ENCODE data around the gene GNPTG. TPM values are rescaled to one million over a fixed set of nuclear protein-coding genes. Genes with fewer than 3 reads are reported as not detected.

Gene GNPTG
- total RNA-seq, 4 donors from 2014 or later: 53.8 to 130 (median 79.1) TPM

- H3K36me3 ChIP-seq: peaks cover 0 to 14% (median 2%) of the 10 kb centered on the region in 4 donors
- WGBS, 2 donors (ENCODE audit: low coverage in 1 of 2): 93% methylated on average over 3 of the region's 18 CpGs; no CpG with 5 or more reads in 1 of the 2 donors
Observed at GRCh38 chr16:1383556-1383955, 31.8 kb downstream of the GNPTG start.

DNA sequence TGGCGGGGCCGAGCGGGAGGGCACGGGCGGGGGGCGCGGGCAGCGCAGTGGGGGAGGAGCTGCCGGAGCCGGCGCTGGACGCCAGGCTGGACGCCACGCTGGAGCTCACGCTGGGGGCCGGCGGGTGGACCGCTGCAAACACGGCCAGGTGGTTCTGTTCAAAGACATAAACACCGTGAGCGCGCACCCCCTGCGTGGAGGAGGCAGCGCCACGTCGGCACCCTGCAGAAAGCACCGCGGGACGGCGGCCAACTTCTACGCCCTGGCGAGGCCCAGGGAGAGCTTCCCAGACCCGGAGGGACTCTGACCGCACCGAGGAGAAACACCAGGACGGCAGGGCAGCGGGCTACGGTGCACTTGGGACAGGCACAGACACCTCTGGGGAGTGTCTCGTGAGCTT is 33.5 kb downstream of the GNPTG start:
- H3K27ac ChIP-seq: no peak overlapping the region
- in situ Hi-C loops (cut with MboI; ENCODE audit: low pct_ligation_motif_present in 1 of 4, low pct_unique_long_range_greater_than_20kb in 1 of 4, low sequenced_read_pairs in 3 of 4) (no loop called here), intact Hi-C loops (cut with DNase I; ENCODE audit: low total_unique reads) (no loop called here)
- no peaks in the 10 kb centered on the region for H3K9me3 ChIP-seq
- H3K36me3 ChIP-seq: peaks cover 0 to 19% (median 6%) of the 10 kb centered on the region in 4 donors
- DNase-seq: no peak
- TF ChIP-seq POLR2AphosphoS5 (IDR thresholded peaks at IDR 0.05): no peak
- TF ChIP-seq POLR2A (IDR thresholded peaks at IDR 0.05): no peak
- no peak for TF ChIP-seq EP300 (IDR thresholded peaks at IDR 0.05; ENCODE audit: low read depth)
- TF ChIP-seq, protein P1, sequence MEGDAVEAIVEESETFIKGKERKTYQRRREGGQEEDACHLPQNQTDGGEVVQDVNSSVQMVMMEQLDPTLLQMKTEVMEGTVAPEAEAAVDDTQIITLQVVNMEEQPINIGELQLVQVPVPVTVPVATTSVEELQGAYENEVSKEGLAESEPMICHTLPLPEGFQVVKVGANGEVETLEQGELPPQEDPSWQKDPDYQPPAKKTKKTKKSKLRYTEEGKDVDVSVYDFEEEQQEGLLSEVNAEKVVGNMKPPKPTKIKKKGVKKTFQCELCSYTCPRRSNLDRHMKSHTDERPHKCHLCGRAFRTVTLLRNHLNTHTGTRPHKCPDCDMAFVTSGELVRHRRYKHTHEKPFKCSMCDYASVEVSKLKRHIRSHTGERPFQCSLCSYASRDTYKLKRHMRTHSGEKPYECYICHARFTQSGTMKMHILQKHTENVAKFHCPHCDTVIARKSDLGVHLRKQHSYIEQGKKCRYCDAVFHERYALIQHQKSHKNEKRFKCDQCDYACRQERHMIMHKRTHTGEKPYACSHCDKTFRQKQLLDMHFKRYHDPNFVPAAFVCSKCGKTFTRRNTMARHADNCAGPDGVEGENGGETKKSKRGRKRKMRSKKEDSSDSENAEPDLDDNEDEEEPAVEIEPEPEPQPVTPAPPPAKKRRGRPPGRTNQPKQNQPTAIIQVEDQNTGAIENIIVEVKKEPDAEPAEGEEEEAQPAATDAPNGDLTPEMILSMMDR (IDR thresholded peaks at IDR 0.05): no peak
- H3K4me1 ChIP-seq: peaks cover 0 to under 1% (median under 1%) of the 10 kb centered on the region in 4 donors
- 98% methylated on average over 39 of the region's 39 CpGs; no CpG with 5 or more reads in 1 of the 2 donors for WGBS, 2 donors (ENCODE audit: low coverage in 1 of 2)
- H3K4me3 ChIP-seq: no peak overlapping the region
- no peaks in the 10 kb centered on the region for H3K27me3 ChIP-seq

More at GRCh38 chr16:1383556-1383955, 31.8 kb downstream of the GNPTG start:
- in situ Hi-C loops (cut with MboI; ENCODE audit: low pct_ligation_motif_present in 1 of 4, low pct_unique_long_range_greater_than_20kb in 1 of 4, low sequenced_read_pairs in 3 of 4): no loop called here
- Histone ChIP-seq H3K27ac (no peak overlapping the region), H3K4me3 (no peak overlapping the region), H3K27me3 (no peaks in the 10 kb centered on the region), H3K9me3 (no peaks in the 10 kb centered on the region), H3K4me1 (peaks cover 8 to 16% (median 11%) of the 10 kb centered on the region in 4 donors)
- no peak for DNase-seq
- intact Hi-C loops (cut with DNase I; ENCODE audit: low total_unique reads): no loop called here
- TF ChIP-seq EP300 (IDR thresholded peaks at IDR 0.05; ENCODE audit: low read depth): no peak
- TF ChIP-seq, protein P1 (IDR thresholded peaks at IDR 0.05): no peak
- no peak for TF ChIP-seq POLR2A (IDR thresholded peaks at IDR 0.05)
- no peak for TF ChIP-seq POLR2AphosphoS5 (IDR thresholded peaks at IDR 0.05)

GRCh38 chr16:1387331-1387730 is 35.6 kb downstream of the GNPTG start:
- WGBS, 2 donors (ENCODE audit: low coverage in 1 of 2): 95% methylated on average over 16 of the region's 16 CpGs; no CpG with 5 or more reads in 1 of the 2 donors
- H3K4me1 ChIP-seq: no peaks in the 10 kb centered on the region

GRCh38 chr16:1389762-1390161 is 38.0 kb downstream of the GNPTG start:
- intact Hi-C loops (cut with DNase I; ENCODE audit: low total_unique reads): no loop called here

More at GRCh38 chr16:1387331-1387730, 35.6 kb downstream of the GNPTG start:
- DNase-seq: no peak
- intact Hi-C loops (cut with DNase I; ENCODE audit: low total_unique reads): no loop called here
- in situ Hi-C loops (cut with MboI; ENCODE audit: low pct_ligation_motif_present in 1 of 4, low pct_unique_long_range_greater_than_20kb in 1 of 4, low sequenced_read_pairs in 3 of 4): no loop called here
- H3K27me3 ChIP-seq: no peaks in the 10 kb centered on the region
- H3K9me3 ChIP-seq: no peaks in the 10 kb centered on the region
- H3K36me3 ChIP-seq: peaks cover 0 to 19% (median 8%) of the 10 kb centered on the region in 4 donors
- H3K4me3 ChIP-seq: no peak overlapping the region
- H3K27ac ChIP-seq: no peak overlapping the region
- TF ChIP-seq POLR2AphosphoS5 (IDR thresholded peaks at IDR 0.05) (no peak), EP300 (IDR thresholded peaks at IDR 0.05; ENCODE audit: low read depth) (no peak), POLR2A (IDR thresholded peaks at IDR 0.05) (no peak)

DNA sequence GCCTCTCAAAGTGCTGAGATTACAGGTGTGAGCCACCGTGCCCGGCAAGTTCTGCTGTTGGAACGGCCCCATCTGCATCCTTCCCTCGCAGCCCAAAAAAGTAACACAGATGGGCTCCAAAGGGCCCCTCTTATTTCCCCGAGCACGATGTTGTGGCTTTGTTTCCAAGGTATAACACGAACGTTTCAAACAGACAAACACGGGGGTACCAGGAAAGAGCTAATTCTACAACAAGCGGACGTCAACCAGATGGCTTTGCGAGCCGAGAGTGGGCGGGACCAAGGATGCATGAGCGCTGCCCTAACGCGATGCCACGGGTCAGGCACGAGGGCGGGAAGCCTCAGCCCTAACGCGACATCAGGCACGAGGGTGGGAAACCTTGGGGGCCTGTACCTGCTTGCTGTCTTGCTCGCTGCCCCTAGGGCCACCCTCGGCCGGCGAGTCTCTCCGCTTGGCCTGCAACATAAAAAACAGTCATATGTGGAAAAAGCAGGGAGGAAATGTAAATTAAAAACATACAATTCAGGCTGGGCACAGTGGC is 38.6 kb downstream of the GNPTG start:
- in situ Hi-C loops (cut with MboI; ENCODE audit: low pct_ligation_motif_present in 1 of 4, low pct_unique_long_range_greater_than_20kb in 1 of 4, low sequenced_read_pairs in 3 of 4) (no loop called here), intact Hi-C loops (cut with DNase I; ENCODE audit: low total_unique reads) (no loop called here)
- DNase-seq: no peak

More at GRCh38 chr16:1389762-1390161, 38.0 kb downstream of the GNPTG start:
- Histone ChIP-seq H3K4me1 (no peaks in the 10 kb centered on the region), H3K27me3 (no peaks in the 10 kb centered on the region), H3K4me3 (no peak overlapping the region), H3K27ac (no peak overlapping the region), H3K36me3 (peaks cover 0 to 29% (median 12%) of the 10 kb centered on the region in 4 donors), H3K9me3 (no peaks in the 10 kb centered on the region)
- in situ Hi-C loops (cut with MboI; ENCODE audit: low pct_ligation_motif_present in 1 of 4, low pct_unique_long_range_greater_than_20kb in 1 of 4, low sequenced_read_pairs in 3 of 4): no loop called here
- TF ChIP-seq EP300 (IDR thresholded peaks at IDR 0.05; ENCODE audit: low read depth): no peak
- 91 to 100% methylated on average over 2 to 6 of the region's 7 CpGs for WGBS, 2 donors (ENCODE audit: low coverage in 1 of 2)
- no peak for DNase-seq

More for the DNA sequence above, 38.6 kb downstream of the GNPTG start:
- Histone ChIP-seq H3K27ac (no peak overlapping the region), H3K4me1 (no peaks in the 10 kb centered on the region), H3K9me3 (no peaks in the 10 kb centered on the region), H3K27me3 (no peaks in the 10 kb centered on the region), H3K36me3 (peaks cover 0 to 25% (median 9%) of the 10 kb centered on the region in 4 donors), H3K4me3 (no peak overlapping the region)
- 91% methylated on average over 28 of the region's 28 CpGs; no CpG with 5 or more reads in 1 of the 2 donors for WGBS, 2 donors (ENCODE audit: low coverage in 1 of 2)
- TF ChIP-seq, protein P1 (IDR thresholded peaks at IDR 0.05): no peak
- TF ChIP-seq POLR2A (IDR thresholded peaks at IDR 0.05): no peak
- TF ChIP-seq EP300 (IDR thresholded peaks at IDR 0.05; ENCODE audit: low read depth): no peak
- no peak for TF ChIP-seq POLR2AphosphoS5 (IDR thresholded peaks at IDR 0.05)

Measured in transverse colon (tissue), 4 donors.